K562 (cell line): ENCODE data around the gene ENPP6. TPM values are rescaled to one million over a fixed set of nuclear protein-coding genes. Genes with fewer than 3 reads are reported as not detected.

Experiments
- ATAC-seq: fragments of 200-7000 bp; cut with Tn5 transposase; 3 replicates; pipeline ENCODE4 v1.9.1; 2020; ENCODE audit warnings: moderate library complexity
- BruUV-seq: library from RNA; stranded (reverse); fragments of 400-500 nt; replicated peaks from 2 replicates; lab custom pipeline; 2021; lab: Mats Ljungman, UMichigan
- CTCF ChIA-PET: fragments of 300-600 bp; formaldehyde crosslinking; extraction: SDS; loops from one replicate; lab custom pipeline; 2021; ENCODE audit warnings: low intra/inter-chr PET ratio; lab: Yijun Ruan, JAX
- POLR2A ChIA-PET: fragments of 300-600, 350-650 bp; sonication (Branson Sonifier 250); formaldehyde crosslinking; extraction: SDS; loops from one replicate; lab custom pipeline; 2021; ENCODE audit warnings: antibody characterized with exemption, inconsistent platforms; lab: Yijun Ruan, JAX
- DNase-seq, 4 experiments: peaks; one replicate each; pipeline versions ENCODE4 v3.0.0 to v3.0.0-alpha.2; 2011 to 2018; ENCODE audit warnings: low spot score in 3 of 4, mixed read lengths in 3 of 4; ENCODE audit errors: extremely low read depth in 1 of 4
- FAIRE-seq: peaks from 2 replicates; lab custom pipeline; 2011; peaks lifted over from hg19 to GRCh38; lab: Jason Lieb, UNC
- H2AFZ ChIP-seq: 2 replicates; pipeline ENCODE4 v1.6.0; 2011; ENCODE audit warnings: low read depth, low read length, control low read depth, inconsistent platforms
- H3K27ac ChIP-seq: fragments of 200-600 bp; 3 replicates; pipeline ENCODE4 v1.8.0; 2011; ENCODE audit warnings: low read depth, mild to moderate bottlenecking, control low read depth, inconsistent platforms, low read length, moderate library complexity, mixed read lengths; ENCODE audit errors: extremely low read depth
- H3K27me3 ChIP-seq, 2 experiments: fragments of 300-600 bp in 1 of 2; 2 replicates in 1 of 2; 3 replicates in 1 of 2; pipeline versions ENCODE4 v1.6.0 to v1.8.0; 2011; ENCODE audit warnings: inconsistent platforms in 2 of 2, low read length in 2 of 2, mild to moderate bottlenecking in 1 of 2, mixed read lengths in 1 of 2, moderate library complexity in 1 of 2; ENCODE audit not compliant: control insufficient read depth in 2 of 2, insufficient read depth in 2 of 2
- H3K36me3 ChIP-seq: fragments of 300-600 bp; 3 replicates; pipeline ENCODE4 v1.8.0; 2011; ENCODE audit warnings: mild to moderate bottlenecking, low read length, inconsistent platforms; ENCODE audit not compliant: control insufficient read depth, insufficient read depth
- H3K4me1 ChIP-seq, 2 experiments: fragments of 200-600 bp in 1 of 2; replicated peaks in 1 of 2; 2 replicates in 1 of 2; 3 replicates in 1 of 2; pipeline versions ENCODE4 v1.5.1 to v1.8.0; 2011; ENCODE audit warnings: inconsistent platforms in 2 of 2, low read length in 2 of 2, mild to moderate bottlenecking in 1 of 2, mixed read lengths in 1 of 2, moderate library complexity in 1 of 2; ENCODE audit not compliant: control insufficient read depth in 2 of 2, insufficient read depth in 2 of 2
- H3K4me2 ChIP-seq: 2 replicates; pipeline ENCODE4 v1.6.1; 2011; ENCODE audit warnings: low read length, control low read depth, inconsistent platforms, mixed read lengths; ENCODE audit not compliant: insufficient read depth
- H3K4me3 ChIP-seq: fragments of 200-600 bp; sonication (generic), shearing (Covaris generic); 2 replicates; pipeline ENCODE4 v1.5.1; 2016; ENCODE audit warnings: control low read depth, inconsistent platforms
- H3K79me2 ChIP-seq: fragments of 200-600 bp; 3 replicates; pipeline ENCODE4 v1.8.0; 2011; ENCODE audit warnings: low read length, inconsistent platforms; ENCODE audit not compliant: control insufficient read depth, insufficient read depth
- H3K9ac ChIP-seq, 2 experiments: 2 replicates each; pipeline versions ENCODE4 v1.6.0 to v1.6.1; 2011; ENCODE audit warnings: low read depth in 2 of 2, low read length in 2 of 2, control low read depth in 1 of 2, inconsistent platforms in 1 of 2, mild to moderate bottlenecking in 1 of 2, mixed read lengths in 1 of 2; ENCODE audit not compliant: insufficient read depth in 1 of 2
- H3K9me1 ChIP-seq: one replicate; pipeline ENCODE4 v1.6.0; 2011; ENCODE audit warnings: inconsistent platforms, mild to moderate bottlenecking, low read length, moderate library complexity; ENCODE audit not compliant: control insufficient read depth, insufficient read depth
- H3K9me3 ChIP-seq: replicated peaks from 2 replicates; pipeline ENCODE4 v1.5.1; 2011; ENCODE audit warnings: low read depth, low read length, inconsistent platforms; ENCODE audit not compliant: control insufficient read depth, insufficient read depth
- H4K20me1 ChIP-seq: replicated peaks from 2 replicates; pipeline ENCODE4 v1.6.1; 2011; ENCODE audit warnings: low read length, inconsistent platforms, mixed read lengths; ENCODE audit not compliant: control insufficient read depth, insufficient read depth
- ELF2 ChIP-seq: fragments of 250-450 bp; sonication (Bioruptor Pico); IDR thresholded peaks from 2 replicates; pipeline ENCODE4 v1.5.0; 2021; ENCODE audit warnings: mild to moderate bottlenecking
- ZNF444 ChIP-seq: fragments of 250-450 bp; sonication (Bioruptor Pico); IDR thresholded peaks from 2 replicates; pipeline ENCODE4 v1.4.0; 2020; ENCODE audit warnings: mild to moderate bottlenecking, moderate library complexity
- WGBS: fragments of 100-300 bp; shearing (Covaris generic); methylation state at CpG from one replicate; pipeline ENCODE4 v1.1.6; 2016; ENCODE audit warnings: low coverage, mixed read lengths; ENCODE audit not compliant: insufficient coverage; ENCODE audit errors: missing lambda C conversion rate; 5-methylcytosine and 5-hydroxymethylcytosine counted together
- in situ Hi-C: fragments of 300-500 bp; cut with MboI; formaldehyde crosslinking; loops from 4 replicates; pipeline ENCODE4 v1.15.0; 2018; ENCODE audit warnings: inconsistent platforms, mixed read lengths
- intact Hi-C: fragments of 100-400 bp; cut with micrococcal nuclease; formaldehyde crosslinking; loops from 2 replicates; pipeline ENCODE4 v1.14.2; 2022
- polyA plus RNA-seq, 8 experiments: library from polyadenylated mRNA; depleted of rRNA in 4 of 8; stranded (reverse) in 5 of 8; unstranded in 3 of 8; fragments of >200 nt; fragmentation: Nextera tagmentation in 2 of 8; fragmentation: Illumina TruSeq in 1 of 8; extraction: Ambion mirVana in 2 of 8; extraction: Trizol in 1 of 8; gene quantifications; 2 replicates each; pipeline versions ENCODE4 v1.2.1 to v1.2.3, GENCODE V29; 2011 to 2014; ENCODE audit warnings: inconsistent platforms in 1 of 8, missing spikeins in 1 of 8
- total RNA-seq, 7 experiments: library from RNA; depleted of rRNA in 6 of 7; stranded (reverse); fragments of >200 nt in 6 of 7; fragmentation: Illumina TruSeq in 2 of 7; extraction: Trizol in 2 of 7; gene quantifications; 2 replicates each; pipeline versions ENCODE4 v1.2.1 to v1.2.3, GENCODE V29; 2011 to 2021; ENCODE audit warnings: low replicate concordance in 1 of 7
- TF ChIP-seq, protein P1 (sequence below): fragments of 150-350 bp; IDR thresholded peaks from 2 replicates; pipeline ENCODE4 v1.6.1; 2014; ENCODE audit warnings: low read depth, mild to moderate bottlenecking, low read length, borderline replicate concordance
- TF ChIP-seq, protein P2 (sequence below): fragments of 450-650 bp; IDR thresholded peaks from 2 replicates; pipeline ENCODE4 v1.6.1; 2016; ENCODE audit warnings: antibody characterized with exemption

The ENPP6 gene
- total and polyA plus RNA-seq, 9 of the 15 experiments (the other 6 are each of a cell fraction or from before 2014, with no cell fraction given) = 0.29 TPM; not detected in 8

DNA sequence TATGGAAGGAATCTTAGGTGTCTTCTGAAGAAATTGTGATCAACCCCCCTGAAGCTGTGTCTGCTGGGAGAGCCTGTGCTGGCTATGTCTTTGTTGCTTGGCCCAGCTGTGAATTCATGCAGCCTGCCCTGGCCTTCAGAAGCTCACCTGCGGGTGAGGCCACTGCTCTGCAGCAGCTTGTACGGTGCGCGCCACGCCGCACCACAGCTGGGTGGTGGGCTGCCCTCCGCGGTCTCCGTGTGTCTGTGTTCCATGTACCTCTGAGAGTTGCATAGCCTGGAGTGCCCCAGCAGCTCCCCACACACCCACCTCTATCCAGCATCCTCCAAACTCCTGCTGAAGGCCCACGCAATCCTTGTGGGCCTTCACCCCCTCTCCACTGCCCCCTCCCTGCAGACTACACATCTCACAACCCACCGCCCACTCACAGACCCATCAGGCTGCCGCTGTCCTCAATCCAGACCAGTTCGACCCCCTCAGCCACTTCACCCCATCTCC, 65.6 kb downstream of the ENPP6 start (continued):
- TF ChIP-seq, protein P1, sequence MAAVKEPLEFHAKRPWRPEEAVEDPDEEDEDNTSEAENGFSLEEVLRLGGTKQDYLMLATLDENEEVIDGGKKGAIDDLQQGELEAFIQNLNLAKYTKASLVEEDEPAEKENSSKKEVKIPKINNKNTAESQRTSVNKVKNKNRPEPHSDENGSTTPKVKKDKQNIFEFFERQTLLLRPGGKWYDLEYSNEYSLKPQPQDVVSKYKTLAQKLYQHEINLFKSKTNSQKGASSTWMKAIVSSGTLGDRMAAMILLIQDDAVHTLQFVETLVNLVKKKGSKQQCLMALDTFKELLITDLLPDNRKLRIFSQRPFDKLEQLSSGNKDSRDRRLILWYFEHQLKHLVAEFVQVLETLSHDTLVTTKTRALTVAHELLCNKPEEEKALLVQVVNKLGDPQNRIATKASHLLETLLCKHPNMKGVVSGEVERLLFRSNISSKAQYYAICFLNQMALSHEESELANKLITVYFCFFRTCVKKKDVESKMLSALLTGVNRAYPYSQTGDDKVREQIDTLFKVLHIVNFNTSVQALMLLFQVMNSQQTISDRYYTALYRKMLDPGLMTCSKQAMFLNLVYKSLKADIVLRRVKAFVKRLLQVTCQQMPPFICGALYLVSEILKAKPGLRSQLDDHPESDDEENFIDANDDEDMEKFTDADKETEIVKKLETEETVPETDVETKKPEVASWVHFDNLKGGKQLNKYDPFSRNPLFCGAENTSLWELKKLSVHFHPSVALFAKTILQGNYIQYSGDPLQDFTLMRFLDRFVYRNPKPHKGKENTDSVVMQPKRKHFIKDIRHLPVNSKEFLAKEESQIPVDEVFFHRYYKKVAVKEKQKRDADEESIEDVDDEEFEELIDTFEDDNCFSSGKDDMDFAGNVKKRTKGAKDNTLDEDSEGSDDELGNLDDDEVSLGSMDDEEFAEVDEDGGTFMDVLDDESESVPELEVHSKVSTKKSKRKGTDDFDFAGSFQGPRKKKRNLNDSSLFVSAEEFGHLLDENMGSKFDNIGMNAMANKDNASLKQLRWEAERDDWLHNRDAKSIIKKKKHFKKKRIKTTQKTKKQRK = no peak
- no peak for TF ChIP-seq ELF2 (CRISPR knock-in tag)

DNA sequence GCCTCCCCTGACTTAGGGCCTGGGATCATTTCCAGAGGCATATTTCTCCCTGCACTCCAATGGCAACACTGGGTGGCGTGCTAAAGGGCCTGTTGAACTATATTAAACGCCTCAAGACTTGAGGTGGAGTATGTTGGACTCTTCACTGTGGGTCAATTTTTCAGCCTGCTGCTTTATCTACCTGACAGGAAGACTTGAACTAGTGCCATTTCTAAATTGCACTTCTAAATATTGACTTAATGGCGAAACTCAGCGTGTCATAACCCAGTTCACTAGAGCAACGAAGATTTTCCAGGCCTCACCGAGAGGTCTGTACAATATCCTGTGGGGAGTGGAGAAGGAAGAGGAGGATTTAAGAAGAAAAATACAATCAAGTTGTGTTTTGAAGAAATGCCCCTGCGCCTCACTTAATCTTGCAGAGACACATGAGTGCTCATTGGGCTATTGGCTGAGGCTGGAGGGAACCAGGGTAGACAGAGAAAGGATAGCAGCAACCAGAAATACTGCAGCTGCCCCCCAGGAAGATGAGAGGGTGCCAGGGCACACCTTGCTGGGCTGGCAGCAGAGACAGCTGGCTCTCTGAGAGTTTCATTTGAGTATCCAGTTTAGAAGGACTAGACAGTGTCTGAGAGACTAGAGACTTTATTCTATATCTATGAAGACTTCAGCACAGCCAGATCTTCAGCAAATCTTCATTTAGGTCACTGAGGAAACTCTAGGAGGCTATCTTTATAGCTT, 67.4 kb downstream of the ENPP6 start:
- no peak for DNase-seq
- H2AFZ ChIP-seq = no peak overlapping the region
- FAIRE-seq = no peak
- ATAC-seq = no peak
- H4K20me1 ChIP-seq = no peaks in the 10 kb centered on the region
- H3K4me3 ChIP-seq = no peak overlapping the region
- no peaks in the 10 kb centered on the region for H3K79me2 ChIP-seq
- H3K4me2 ChIP-seq = no peak overlapping the region
- no TSS peak for BruUV-seq
- H3K4me1 ChIP-seq = no peaks in the 10 kb centered on the region; a peak in 1 of 5 replicates
- intact Hi-C loops = no loop called here
- H3K36me3 ChIP-seq = no peaks in the 10 kb centered on the region
- H3K27ac ChIP-seq = no peak overlapping the region
- in situ Hi-C loops = loop anchor here (25.0 kb wide), 1 partner anchor 688 kb away; no protein-coding TSS in a partner anchor
- CTCF ChIA-PET = no interaction called here
- no peaks in the 10 kb centered on the region for H3K9me1 ChIP-seq
- H3K9ac ChIP-seq = no peak overlapping the region
- 2% methylated on average over 7 of the region's 7 CpGs for WGBS
- POLR2A ChIA-PET = no interaction called here
- H3K9me3 ChIP-seq = no peaks in the 10 kb centered on the region
- H3K27me3 ChIP-seq = peaks cover 8 to 20% of the 10 kb centered on the region in 2 experiments
- TF ChIP-seq, protein P2, sequence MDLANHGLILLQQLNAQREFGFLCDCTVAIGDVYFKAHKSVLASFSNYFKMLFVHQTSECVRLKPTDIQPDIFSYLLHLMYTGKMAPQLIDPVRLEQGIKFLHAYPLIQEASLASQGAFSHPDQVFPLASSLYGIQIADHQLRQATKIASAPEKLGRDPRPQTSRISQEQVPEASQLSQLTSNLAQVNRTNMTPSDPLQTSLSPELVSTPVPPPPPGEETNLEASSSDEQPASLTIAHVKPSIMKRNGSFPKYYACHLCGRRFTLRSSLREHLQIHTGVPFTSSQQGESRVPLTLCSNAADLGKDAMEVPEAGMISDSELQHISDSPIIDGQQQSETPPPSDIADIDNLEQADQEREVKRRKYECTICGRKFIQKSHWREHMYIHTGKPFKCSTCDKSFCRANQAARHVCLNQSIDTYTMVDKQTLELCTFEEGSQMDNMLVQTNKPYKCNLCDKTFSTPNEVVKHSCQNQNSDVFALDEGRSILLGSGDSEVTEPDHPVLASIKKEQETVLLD = no peak
- TF ChIP-seq ZNF444 (CRISPR knock-in tag) = no peak
